ENCODE measurements around the gene ATG10.
A peak's percentile ranks its signal among the peaks of the same experiment; 100 is the strongest.

The ATG10 gene

DNA sequence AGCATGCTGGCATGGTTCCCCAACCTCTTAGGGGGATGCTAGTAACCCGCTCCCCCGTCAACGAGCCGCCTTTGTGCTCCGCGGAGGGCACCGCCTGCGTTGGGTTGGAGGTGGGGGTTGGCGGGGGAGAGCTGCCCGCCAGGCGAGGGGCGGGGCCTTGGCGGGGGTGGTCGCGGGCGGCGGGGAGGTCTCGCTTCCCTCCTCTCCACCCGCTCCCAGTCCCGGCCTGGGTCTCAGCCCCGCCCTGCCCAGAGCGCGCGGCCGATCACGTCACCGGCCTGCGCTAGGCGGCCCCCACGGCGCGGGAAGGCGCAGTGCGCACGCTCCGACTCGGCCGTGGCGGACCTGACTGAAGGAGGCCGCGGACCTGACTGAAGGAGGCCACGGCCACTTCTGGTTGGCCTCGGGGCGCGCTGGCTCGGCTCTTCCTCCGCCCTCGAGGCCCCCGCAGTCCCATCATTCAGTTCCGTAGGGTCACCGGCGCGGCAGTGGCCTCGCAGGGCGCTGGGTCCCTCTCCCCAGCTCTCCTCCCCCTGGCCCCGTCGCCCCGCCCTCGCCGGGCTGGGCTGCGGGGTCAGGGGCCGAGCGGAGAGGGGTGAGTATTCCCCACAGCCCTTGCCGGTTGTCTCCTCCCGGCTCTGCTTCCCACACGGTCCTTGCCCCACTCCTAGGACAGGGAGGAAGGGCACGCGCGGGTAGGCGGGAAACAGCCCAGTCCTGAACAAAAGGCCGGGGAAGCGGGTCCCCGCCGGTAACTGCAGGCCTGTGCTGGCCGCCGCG is at the start of gene ATG10:
Gene ATG10 (plus strand): TSS at position 312 of the 780 bp plus-strand sequence. CDS start 15,548 bp downstream, outside the sequence.
- H3K27ac ChIP-seq: peak within 1 kb of the TSS; percentile 86
- TF ChIP-seq CTCF (IDR thresholded peaks at IDR 0.05) (no peak), ZFX (IDR thresholded peaks at IDR 0.05; ENCODE audit: borderline replicate concordance) (no peak)

DNA sequence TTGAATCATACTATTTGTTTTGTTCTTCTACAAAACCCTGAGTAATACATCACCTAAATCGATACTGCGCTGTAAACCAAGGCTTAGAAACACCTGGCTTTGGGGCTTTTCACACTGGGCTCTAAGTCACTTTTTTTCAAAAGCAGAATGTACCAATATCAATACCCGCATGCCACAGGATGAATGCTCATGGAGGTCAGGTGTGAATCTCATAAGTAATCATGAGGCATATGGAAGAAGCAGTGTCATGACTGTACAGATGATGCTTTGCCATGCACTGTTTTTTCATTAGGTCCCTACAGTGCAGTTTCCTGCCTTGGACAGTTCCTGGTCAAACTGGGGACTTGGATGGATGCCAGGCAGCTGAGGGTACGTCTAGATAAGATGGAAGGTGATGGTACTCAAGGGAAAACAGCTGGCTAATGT is 49.0 kb upstream of the ATG10 start:
- TF ChIP-seq ZFX (IDR thresholded peaks at IDR 0.05; ENCODE audit: borderline replicate concordance) (no peak), CTCF (IDR thresholded peaks at IDR 0.05) (no peak)
- H3K27ac ChIP-seq: no peak overlapping the region

- H3K27ac ChIP-seq: no peak overlapping the region
- no peak for TF ChIP-seq CTCF (IDR thresholded peaks at IDR 0.05)
- TF ChIP-seq ZFX (IDR thresholded peaks at IDR 0.05; ENCODE audit: borderline replicate concordance): no peak
Observed at GRCh38 chr5:81924442-81924841, 47.4 kb upstream of the ATG10 start.

DNA sequence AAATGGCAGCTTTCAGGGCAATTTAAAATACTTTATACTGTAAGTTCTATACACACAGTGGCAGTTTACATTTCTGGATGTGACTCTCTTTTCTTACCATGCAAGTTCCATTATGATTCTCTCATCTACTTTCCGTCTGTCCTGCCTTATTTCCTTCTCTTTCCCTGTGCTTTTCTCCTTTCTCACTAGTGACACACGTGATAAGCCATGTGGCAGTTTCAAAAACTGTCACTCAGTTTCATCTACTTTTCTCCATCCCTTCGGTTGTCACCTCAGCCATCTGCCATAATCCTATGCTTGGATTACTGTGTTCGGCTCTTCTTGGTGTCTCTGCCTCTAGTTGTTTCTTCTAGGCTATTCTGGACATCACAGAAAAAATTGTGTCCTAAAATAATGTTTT is 46.8 kb upstream of the ATG10 start:
- TF ChIP-seq CTCF (IDR thresholded peaks at IDR 0.05) (no peak), ZFX (IDR thresholded peaks at IDR 0.05; ENCODE audit: borderline replicate concordance) (no peak)
- no peak overlapping the region for H3K27ac ChIP-seq

DNA sequence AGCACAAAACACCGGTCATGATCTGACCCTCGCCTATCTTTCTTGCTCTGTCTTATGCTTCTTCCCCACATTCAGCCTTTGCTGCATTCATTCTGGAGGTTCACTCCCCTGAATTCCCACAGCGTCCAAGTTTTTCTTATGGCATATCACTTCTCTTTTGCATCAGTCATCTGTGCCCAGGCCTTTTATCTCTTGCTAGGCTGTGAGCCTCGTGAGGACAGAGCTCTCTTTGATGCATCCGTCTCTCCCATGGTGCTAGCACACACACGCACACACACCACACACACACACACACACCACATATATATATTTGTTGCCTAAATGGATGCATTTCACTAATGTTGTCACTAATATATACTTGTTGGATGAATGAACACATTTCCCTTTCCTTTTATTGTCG is 45.8 kb upstream of the ATG10 start:
- no peak overlapping the region for H3K27ac ChIP-seq
- TF ChIP-seq ZFX (IDR thresholded peaks at IDR 0.05; ENCODE audit: borderline replicate concordance): no peak
- TF ChIP-seq CTCF (IDR thresholded peaks at IDR 0.05): no peak

DNA sequence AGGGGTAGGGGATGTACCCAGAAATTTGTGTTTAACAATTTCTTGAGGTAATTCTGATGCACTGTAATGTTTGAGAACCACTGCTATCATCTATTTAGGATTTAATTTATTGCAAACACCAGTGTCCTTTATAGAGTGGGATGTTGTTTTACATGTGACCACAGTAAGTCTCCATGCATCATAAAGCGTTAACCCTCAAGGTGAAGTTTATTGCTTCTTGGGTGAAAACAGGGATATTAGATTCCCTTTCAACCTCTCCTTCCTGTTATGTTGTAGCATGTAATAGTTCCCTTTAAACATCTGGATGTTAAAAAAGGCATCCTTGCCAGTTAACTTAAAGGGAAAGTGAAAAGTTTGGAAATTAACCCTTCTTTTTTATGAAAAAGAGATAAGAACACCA is 35.8 kb upstream of the ATG10 start:
- TF ChIP-seq ZFX (IDR thresholded peaks at IDR 0.05; ENCODE audit: borderline replicate concordance) (no peak), CTCF (IDR thresholded peaks at IDR 0.05) (no peak)
- no peak overlapping the region for H3K27ac ChIP-seq

DNA sequence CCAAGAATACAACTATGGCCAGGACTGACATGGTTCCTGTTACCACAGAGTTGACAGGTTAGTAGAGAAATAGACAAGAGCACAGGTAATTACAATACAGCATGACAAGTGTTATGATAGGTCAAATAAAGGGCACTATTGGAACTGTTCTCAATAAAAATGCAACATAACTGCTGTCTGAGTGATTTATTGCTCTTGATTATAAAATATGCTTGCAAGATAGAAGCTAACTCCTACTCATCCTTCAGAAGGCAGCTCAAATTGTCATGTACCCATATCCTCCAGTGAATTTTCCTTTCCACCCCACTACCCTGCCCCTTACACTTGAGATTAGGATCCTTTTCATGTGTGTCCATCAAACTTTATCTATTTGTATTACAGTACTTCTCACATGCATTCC is 35.1 kb upstream of the ATG10 start:
- no peak for TF ChIP-seq ZFX (IDR thresholded peaks at IDR 0.05; ENCODE audit: borderline replicate concordance)
- no peak for TF ChIP-seq CTCF (IDR thresholded peaks at IDR 0.05)
- no peak overlapping the region for H3K27ac ChIP-seq

Data from 22Rv1 (cell line).